Peyer's patch (tissue), 4 donors: Measurements from ENCODE around the gene ARL8B. TPM values are rescaled to one million over a fixed set of nuclear protein-coding genes. Genes with fewer than 3 reads are reported as not detected.

Source experiments
- DNase-seq, 3 donors: peaks; one replicate each; pipeline ENCODE4 v3.0.0-alpha.2; 2017 to 2019
- H3K27ac ChIP-seq, 4 donors: fragments of 200-600 bp; sonication (generic); one replicate each; pipeline ENCODE4 v1.5.1; 2016 to 2019
- H3K27me3 ChIP-seq, 2 donors: fragments of 200-600 bp; sonication (generic); one replicate each; pipeline ENCODE4 v1.5.1; 2019
- H3K36me3 ChIP-seq, 3 donors: fragments of 200-600 bp; sonication (generic); one replicate each; pipeline ENCODE4 v1.5.1; 2016 to 2019
- H3K4me1 ChIP-seq, 4 donors: fragments of 200-600 bp; sonication (generic); one replicate each; pipeline ENCODE4 v1.5.1; 2016 to 2019
- H3K4me3 ChIP-seq, 4 donors: fragments of 200-600 bp; sonication (generic); 1 replicate in 3 of 4; 2 replicates in 1 of 4; pipeline ENCODE4 v1.5.1; 2016 to 2019; ENCODE audit warnings: mild to moderate bottlenecking in 1 of 4
- H3K9me3 ChIP-seq, 4 donors: fragments of 200-600 bp; sonication (generic); one replicate each; pipeline ENCODE4 v1.5.1; 2016 to 2019; ENCODE audit warnings: mild to moderate bottlenecking in 1 of 4
- CTCF ChIP-seq, 6 experiments: fragments of 450-650 bp in 4 of 6; fragments of 200-600 bp in 2 of 6; sonication (generic) in 1 of 6; IDR thresholded peaks; one replicate each; pipeline ENCODE4 v1.5.1; 2017 to 2019; ENCODE audit warnings: antibody characterized with exemption in 6 of 6, mild to moderate bottlenecking in 3 of 6, moderate library complexity in 1 of 6
- POLR2A ChIP-seq, 2 donors: fragments of 450-650 bp; IDR thresholded peaks; one replicate each; pipeline ENCODE4 v1.5.1; 2017; ENCODE audit warnings: antibody characterized with exemption in 2 of 2, mild to moderate bottlenecking in 2 of 2, moderate library complexity in 2 of 2
- total RNA-seq, 4 donors: library from RNA; depleted of rRNA; stranded (reverse); fragments of >200 nt; gene quantifications; one replicate each; pipeline ENCODE4 v1.1.0, GENCODE V29; 2016

ARL8B gene
- total RNA-seq, 4 donors from 2014 or later: 32.6 to 47.0 (median 36.8) TPM

- no peak for DNase-seq
- H3K4me3 ChIP-seq: no peak overlapping the region
- no peaks in the 10 kb centered on the region for H3K27me3 ChIP-seq
- no peak for TF ChIP-seq CTCF (IDR thresholded peaks at IDR 0.05)
- no peak for TF ChIP-seq POLR2A (IDR thresholded peaks at IDR 0.05)
- no peaks in the 10 kb centered on the region for H3K4me1 ChIP-seq
- H3K36me3 ChIP-seq: no peaks in the 10 kb centered on the region
- no peaks in the 10 kb centered on the region for H3K9me3 ChIP-seq
- no peak overlapping the region for H3K27ac ChIP-seq
These were observed 33.1 kb downstream of the ARL8B start for GRCh38 chr3:5155241-5155640.

GRCh38 chr3:5160321-5160720 is 38.2 kb downstream of the ARL8B start:
- peaks cover 0 to 4% (median 0%) of the 10 kb centered on the region in 4 donors for H3K4me1 ChIP-seq
- TF ChIP-seq CTCF (IDR thresholded peaks at IDR 0.05) (no peak), POLR2A (IDR thresholded peaks at IDR 0.05) (no peak)
- no peaks in the 10 kb centered on the region for H3K27me3 ChIP-seq
- no peak overlapping the region for H3K27ac ChIP-seq
- no peaks in the 10 kb centered on the region for H3K36me3 ChIP-seq
- no peak overlapping the region for H3K4me3 ChIP-seq
- no peak for DNase-seq
- H3K9me3 ChIP-seq: no peaks in the 10 kb centered on the region

- peaks cover 0 to 4% (median 0%) of the 10 kb centered on the region in 4 donors for H3K4me1 ChIP-seq
- TF ChIP-seq POLR2A (IDR thresholded peaks at IDR 0.05) (no peak), CTCF (IDR thresholded peaks at IDR 0.05) (no peak)
- H3K27me3 ChIP-seq: no peaks in the 10 kb centered on the region
- no peak overlapping the region for H3K27ac ChIP-seq
- DNase-seq: no peak
- no peaks in the 10 kb centered on the region for H3K36me3 ChIP-seq
- no peak overlapping the region for H3K4me3 ChIP-seq
- no peaks in the 10 kb centered on the region for H3K9me3 ChIP-seq
These were observed 39.1 kb downstream of the ARL8B start for GRCh38 chr3:5160940-5161858.

GRCh38 chr3:5162102-5162501 is 40.0 kb downstream of the ARL8B start:
- H3K4me3 ChIP-seq: no peak overlapping the region
- no peak overlapping the region for H3K27ac ChIP-seq
- DNase-seq: no peak
- peaks cover 0 to 4% (median 0%) of the 10 kb centered on the region in 4 donors for H3K4me1 ChIP-seq
- no peaks in the 10 kb centered on the region for H3K27me3 ChIP-seq
- no peaks in the 10 kb centered on the region for H3K9me3 ChIP-seq
- no peaks in the 10 kb centered on the region for H3K36me3 ChIP-seq
- TF ChIP-seq CTCF (IDR thresholded peaks at IDR 0.05) (no peak), POLR2A (IDR thresholded peaks at IDR 0.05) (no peak)

- peaks cover 0 to 6% (median 2%) of the 10 kb centered on the region in 4 donors for H3K4me1 ChIP-seq
- no peaks in the 10 kb centered on the region for H3K36me3 ChIP-seq
- DNase-seq: no peak
- H3K27me3 ChIP-seq: no peaks in the 10 kb centered on the region
- TF ChIP-seq CTCF (IDR thresholded peaks at IDR 0.05): no peak
- no peak for TF ChIP-seq POLR2A (IDR thresholded peaks at IDR 0.05)
- no peak overlapping the region for H3K27ac ChIP-seq
- H3K4me3 ChIP-seq: no peak overlapping the region
- H3K9me3 ChIP-seq: no peaks in the 10 kb centered on the region
These were observed 43.6 kb downstream of the ARL8B start for GRCh38 chr3:5165698-5166097.
